HG03139 (cell line): ENCODE data around the gene NARS2.
"Not testable (repeated sequence)": the region's sequence is repeated elsewhere in the genome, so short reads cannot be mapped to it uniquely, and the experiment has no call there.

Experiments used
- ATAC-seq: cut with Tn5 transposase; IDR thresholded peaks from one replicate; pipeline ENCODE4 v1.9.1; 2021; ENCODE audit not compliant: unreplicated experiment

Gene NARS2

DNA sequence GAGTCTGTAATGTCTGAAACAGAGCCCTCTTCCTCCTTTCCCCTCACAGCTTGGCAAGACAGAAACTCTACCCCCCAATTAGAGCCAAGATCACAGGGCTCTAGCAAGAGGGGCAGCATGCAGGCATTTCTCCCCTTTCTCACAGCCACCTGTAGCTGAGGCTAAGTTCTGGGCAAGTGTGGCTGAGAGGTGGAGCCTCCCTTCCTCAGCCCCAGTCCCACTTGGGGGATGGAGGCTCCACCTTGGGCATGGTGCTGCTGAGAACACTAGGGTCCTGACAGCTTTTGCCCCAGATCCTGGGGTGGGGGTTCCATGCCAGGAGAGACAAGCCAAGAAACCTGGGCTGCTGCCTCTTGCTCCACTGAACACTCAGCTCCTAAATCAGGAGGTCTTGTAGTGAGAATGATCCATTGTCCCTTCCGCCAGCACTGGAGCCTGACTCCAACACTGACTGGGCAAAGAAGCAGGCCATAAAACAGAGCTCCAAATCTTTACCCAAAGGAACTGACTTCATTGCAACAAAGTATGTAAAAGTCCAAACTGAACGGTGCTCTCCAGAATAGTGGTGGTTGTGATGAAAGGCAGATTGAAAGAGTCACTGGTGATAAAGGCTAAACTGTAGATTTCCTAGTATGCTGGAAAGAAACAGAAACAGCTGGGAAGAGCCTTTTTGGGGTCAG lies 25.6 kb downstream of the NARS2 start:
- no peak for ATAC-seq

DNA sequence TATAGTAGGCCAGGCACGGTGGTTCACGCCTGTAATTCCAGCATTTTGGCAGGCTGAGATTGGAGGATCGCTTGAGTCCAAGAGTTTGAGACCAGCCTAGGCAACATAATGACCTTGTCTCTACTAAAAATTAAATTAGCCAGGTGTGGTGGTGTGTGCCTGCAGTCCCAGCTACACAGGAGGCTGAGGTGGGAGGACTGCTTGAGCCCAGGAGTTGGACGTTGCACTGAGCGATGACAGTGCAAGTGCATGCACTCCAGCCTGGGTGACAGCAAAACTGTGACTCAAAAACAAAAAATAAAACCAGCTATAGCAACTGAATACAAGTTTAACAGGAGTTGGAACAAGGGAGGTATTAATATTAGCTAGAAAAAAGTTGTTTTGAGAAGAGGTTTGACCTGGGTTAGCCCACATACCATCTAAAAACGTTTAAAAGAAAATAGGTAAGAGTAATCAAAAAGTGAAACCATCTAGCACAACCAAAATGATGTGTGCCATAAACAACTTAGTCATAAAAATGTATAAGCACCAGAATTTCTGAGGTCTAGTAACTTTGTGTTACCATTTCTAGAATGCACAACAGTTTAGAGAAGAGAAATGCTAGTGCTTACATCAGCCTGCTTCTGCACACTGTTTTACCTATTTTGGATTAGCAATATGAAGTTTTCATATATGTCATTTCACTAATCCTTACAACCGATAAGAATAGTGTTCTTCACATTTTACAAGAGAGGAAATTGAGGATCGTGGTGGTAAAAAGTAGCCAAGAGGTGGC lies 26.5 kb downstream of the NARS2 start:
- no peak for ATAC-seq

GRCh38 chr11:78542007-78542406 lies 32.7 kb downstream of the NARS2 start:
- ATAC-seq: no peak

DNA sequence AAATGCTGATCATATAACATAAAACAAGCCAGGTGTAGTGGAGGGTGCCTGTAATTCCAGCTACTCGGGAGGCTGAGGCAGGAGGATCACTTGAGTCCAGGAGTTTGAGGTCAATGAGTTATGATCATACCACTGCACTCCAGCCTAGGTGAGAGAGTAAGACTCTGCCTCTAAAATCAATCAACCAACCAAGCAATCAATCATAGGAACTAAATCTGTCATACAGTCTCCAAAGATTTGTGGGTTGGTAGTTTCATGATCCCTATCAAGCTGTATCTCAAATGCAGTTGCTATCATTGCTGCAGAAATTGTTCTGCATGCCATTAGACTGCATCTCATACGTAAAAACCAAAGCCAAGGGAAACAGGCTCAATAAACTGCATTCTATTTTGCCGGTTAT lies 33.1 kb downstream of the NARS2 start:
- ATAC-seq: no peak

DNA sequence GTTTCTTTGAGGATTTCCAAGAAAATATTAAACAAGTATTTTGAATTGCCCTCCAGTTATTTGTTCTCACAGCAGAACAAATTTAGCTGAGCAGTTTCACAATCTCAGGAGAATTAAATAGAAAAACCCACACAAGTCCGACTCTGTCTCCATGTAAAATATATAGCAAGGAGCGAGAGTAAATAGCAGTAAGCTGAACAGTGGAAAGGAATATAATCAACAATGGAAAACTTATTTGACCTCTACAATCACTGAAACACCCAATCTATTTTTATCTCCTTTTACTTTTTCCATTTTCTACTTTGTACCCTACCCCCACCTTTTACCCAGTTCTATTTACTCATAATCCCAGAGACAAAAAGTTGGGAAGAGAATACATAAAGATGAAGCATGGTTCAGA lies 34.4 kb downstream of the NARS2 start:
- ATAC-seq: no peak

DNA sequence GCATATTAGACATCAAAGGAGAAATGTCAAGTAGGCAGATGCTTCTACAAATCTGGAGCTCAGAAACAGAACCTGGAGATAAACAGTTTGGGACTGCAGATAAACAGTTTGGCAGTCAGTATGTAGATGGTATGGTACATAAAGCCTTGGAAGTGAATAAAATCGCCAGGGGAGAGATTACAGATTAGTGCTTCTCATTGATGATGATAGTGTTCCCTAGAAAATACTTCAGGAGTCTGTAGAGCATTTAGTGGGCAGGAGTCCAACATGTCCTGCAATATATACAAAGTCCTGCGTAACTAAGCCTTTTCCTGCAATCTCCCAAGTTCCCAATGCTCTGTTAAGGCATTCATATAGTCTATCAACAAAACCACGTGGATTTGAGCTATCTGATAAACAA lies 35.2 kb downstream of the NARS2 start:
- ATAC-seq: no peak

DNA sequence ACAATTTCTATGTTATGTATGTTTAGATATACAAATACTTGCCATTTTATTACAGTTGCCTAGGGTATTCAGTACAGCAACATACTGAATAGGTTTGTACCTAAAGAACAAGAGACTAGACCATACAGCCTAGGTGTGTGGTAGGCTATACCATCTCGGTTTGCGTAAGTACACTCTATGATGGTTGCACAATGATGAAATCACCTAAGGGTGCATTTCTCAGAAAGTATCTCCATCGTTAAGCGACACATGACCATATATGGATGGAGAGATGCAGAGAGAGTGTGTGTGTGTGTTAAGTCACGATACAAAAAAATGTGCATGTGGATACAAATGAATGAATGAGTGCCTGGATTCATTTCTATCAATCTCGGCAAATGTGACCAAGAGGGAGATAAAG lies 37.7 kb downstream of the NARS2 start:
- ATAC-seq: no peak

DNA sequence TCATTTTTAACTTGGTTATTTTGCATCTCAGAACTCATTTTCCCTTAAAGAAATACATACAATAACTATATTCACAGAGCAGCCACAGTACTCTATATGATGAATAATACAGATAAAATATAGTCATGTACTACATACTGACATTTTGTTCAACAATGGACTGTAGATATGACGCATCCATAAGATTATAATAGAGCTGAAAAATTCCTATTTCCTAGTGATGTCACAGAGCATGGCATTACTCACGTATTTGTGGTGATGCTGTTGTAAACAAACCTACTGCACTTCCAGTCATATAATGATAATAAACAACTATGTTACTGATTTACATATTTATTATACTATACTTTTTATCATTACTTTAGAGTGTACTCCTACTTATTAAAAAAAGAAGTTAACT lies 38.7 kb downstream of the NARS2 start:
- ATAC-seq: no peak

DNA sequence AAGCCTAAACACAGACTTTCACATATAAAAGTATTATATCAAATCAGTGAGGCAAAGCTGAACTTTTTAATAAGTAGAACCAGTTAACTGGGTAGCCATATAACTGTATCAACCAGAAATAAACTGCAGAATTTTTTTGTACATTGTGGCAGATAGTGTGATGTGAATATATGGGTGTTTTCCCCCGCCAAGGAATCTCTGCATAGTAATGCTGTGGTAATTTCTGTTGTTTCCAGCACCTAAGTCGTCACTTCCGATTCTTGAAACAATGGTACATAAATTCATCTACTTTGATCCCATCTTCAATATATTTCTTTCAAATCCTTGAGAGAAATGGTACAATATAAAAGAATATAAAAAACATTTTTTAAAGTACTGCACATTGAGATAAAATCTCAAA lies 39.6 kb downstream of the NARS2 start:
- no peak for ATAC-seq

DNA sequence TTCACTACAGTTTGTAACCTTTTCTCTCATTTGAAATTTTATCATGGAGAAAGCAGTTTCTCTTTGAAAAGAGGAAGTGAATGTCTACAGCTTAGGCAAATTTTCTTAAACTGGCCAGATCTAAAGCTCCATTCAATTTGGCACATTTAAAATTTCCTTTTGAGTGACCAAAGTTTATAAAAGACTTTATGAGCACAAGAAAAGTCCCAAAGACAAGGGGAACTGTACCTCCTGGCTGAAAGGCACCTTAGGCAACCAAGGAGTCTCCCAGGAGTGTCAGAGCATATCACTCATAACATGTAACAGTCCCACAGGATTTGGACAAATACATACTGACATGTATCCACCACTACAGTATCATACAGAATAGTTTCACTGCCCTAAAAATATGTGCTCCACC lies 41.3 kb downstream of the NARS2 start:
- ATAC-seq: peak; percentile 69

- ATAC-seq: peak; percentile 41
These were observed 41.7 kb downstream of the NARS2 start for GRCh38 chr11:78532991-78533390.

GRCh38 chr11:78526497-78527146 lies 48.0 kb downstream of the NARS2 start:
- no peak for ATAC-seq

- ATAC-seq: no peak
These were observed 48.9 kb downstream of the NARS2 start for GRCh38 chr11:78525720-78526119.

GRCh38 chr11:78520230-78520629 lies 54.4 kb downstream of the NARS2 start:
- no peak for ATAC-seq

- ATAC-seq: no peak
These were observed 58.4 kb downstream of the NARS2 start for GRCh38 chr11:78516281-78516680.

- no peak for ATAC-seq
These were observed 59.7 kb downstream of the NARS2 start for GRCh38 chr11:78514922-78515502.

- not testable (repeated sequence) for ATAC-seq
These were observed 61.6 kb downstream of the NARS2 start for GRCh38 chr11:78513085-78513484.

DNA sequence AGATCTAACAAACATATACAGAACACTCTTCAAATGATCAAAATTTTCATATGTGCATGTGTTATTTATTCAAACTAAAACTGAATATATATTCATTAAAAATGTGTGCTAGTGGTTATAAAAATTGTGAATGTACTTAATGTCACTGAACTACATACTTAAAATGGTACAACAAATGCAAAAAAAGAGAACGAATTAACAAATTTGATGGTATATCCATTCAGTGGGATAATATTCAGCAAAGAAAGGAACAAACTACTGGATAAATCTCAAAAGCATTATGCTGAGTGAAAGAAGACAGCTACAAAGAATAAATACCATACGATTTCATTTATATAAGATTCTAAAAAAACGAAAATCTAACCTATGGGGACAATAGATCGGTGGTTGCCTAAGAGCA lies 64.1 kb downstream of the NARS2 start:
- ATAC-seq: no peak

DNA sequence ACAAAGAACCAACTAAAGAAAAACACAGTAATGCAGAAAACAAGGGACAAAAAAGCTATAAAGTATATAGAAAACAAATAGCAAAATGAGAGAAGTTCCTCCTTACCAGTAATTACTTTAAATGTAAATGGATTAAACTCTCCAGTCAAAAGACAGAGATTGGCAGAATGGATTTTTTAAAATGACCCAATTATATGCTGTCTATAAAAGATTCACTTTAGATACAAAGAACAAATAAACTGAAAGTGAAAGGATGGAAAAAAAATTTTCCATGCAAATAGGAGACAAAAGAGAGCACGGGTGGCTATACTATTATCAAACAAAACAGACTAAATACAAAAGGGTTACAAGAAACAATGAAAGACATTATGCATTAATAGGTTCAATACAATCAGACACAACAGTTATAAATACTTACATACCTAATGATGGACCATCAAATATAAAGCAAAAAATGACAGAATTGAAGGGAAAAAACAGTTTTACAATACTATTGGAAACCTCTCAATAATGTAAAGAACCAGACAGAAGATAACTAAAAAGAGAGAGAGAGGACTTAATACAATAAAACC lies 64.6 kb downstream of the NARS2 start:
- ATAC-seq: no peak

DNA sequence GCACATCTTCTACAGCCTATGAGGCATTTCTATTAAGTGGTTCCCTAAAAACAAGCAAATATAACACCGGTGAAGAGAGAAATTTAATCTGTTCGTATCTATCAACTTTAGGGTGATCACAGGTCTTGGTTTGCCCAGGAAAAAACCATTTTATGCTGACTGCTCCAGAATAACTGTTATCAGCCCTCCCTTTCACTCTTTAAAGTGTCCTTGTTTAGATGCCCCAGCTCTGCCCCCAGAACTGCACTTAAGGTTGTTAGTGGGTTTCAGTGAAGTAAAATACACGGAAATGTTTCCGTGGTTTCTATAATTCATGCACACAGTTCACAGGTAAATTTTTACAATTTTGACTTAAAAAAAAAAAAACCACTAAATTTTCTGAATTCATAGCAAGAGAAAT lies 70.0 kb downstream of the NARS2 start:
- no peak for ATAC-seq

GRCh38 chr11:78504181-78504580 lies 70.5 kb downstream of the NARS2 start:
- no peak for ATAC-seq
